HCT116 (cell line): Measurements from ENCODE around the gene BARX1. TPM values are rescaled to one million over a fixed set of nuclear protein-coding genes. Genes with fewer than 3 reads are reported as not detected.

Experiments used
- ATAC-seq: fragments of 200-7000 bp; cut with Tn5 transposase; 2 replicates; pipeline ENCODE4 v1.9.1; 2020; ENCODE audit warnings: mild to moderate bottlenecking, moderate library complexity
- BruUV-seq: library from RNA; stranded (reverse); fragments of 400-500 nt; replicated peaks from 2 replicates; lab custom pipeline; 2021; lab: Mats Ljungman, UMichigan
- CTCF ChIA-PET: fragments of 300-600 bp; sonication (Branson Sonifier 250); formaldehyde crosslinking; loops from one replicate; lab custom pipeline; 2021; ENCODE audit warnings: antibody characterized with exemption; lab: Charles Lee
- POLR2A ChIA-PET: fragments of 300-600, 350-600 bp; sonication (Branson Sonifier 250); formaldehyde crosslinking; loops from one replicate; lab custom pipeline; 2021; ENCODE audit warnings: antibody characterized with exemption; lab: Charles Lee
- RAD21 ChIA-PET, 2 experiments: fragments of 300-600 bp; sonication (Branson Sonifier 250); formaldehyde crosslinking; loops; one replicate each; lab custom pipeline; 2023; ENCODE audit warnings: low total read pairs in 2 of 2; ENCODE audit not compliant: uncharacterized antibody in 2 of 2, unreplicated experiment in 2 of 2, low non-redundant PET in 1 of 2; lab: Charles Lee
- DNase-seq: peaks from one replicate; pipeline ENCODE4 v3.0.0-alpha.2; 2010; ENCODE audit warnings: low read depth, low spot score
- H2AFZ ChIP-seq: fragments of 200-600 bp; shearing (Covaris generic), sonication (generic); 2 replicates; pipeline ENCODE4 v1.6.1; 2017; ENCODE audit warnings: low read depth, mixed run types, mixed read lengths, antibody characterized with exemption, low read length; ENCODE audit not compliant: poor library complexity, severe bottlenecking
- H3K27ac ChIP-seq: 2 replicates; pipeline ENCODE4 v1.5.1; 2012; ENCODE audit warnings: low read depth, low read length
- H3K27me3 ChIP-seq: fragments of 200-600 bp; sonication (generic); 2 replicates; pipeline ENCODE4 v1.6.1; 2016; ENCODE audit warnings: mixed run types, low read length, mixed read lengths; ENCODE audit not compliant: insufficient read depth
- H3K36me3 ChIP-seq, 2 experiments: fragments of 200-500 bp in 1 of 2; fragments of 200-600 bp in 1 of 2; sonication (Bioruptor generic) in 1 of 2; sonication (generic) in 1 of 2; 2 replicates each; pipeline versions ENCODE4 v1.5.1 to v1.6.1; 2014 to 2016; ENCODE audit warnings: low read length in 2 of 2, inconsistent platforms in 1 of 2, mixed read lengths in 1 of 2, mixed run types in 1 of 2; ENCODE audit not compliant: insufficient read depth in 2 of 2, control insufficient read depth in 1 of 2
- H3K4me1 ChIP-seq, 2 experiments: fragments of 200-600 bp in 1 of 2; sonication (generic) in 1 of 2; 2 replicates each; pipeline versions ENCODE4 v1.5.1 to v1.6.1; 2012 to 2017; ENCODE audit warnings: low read length in 2 of 2, inconsistent platforms in 1 of 2, mild to moderate bottlenecking in 1 of 2, mixed read lengths in 1 of 2, mixed run types in 1 of 2, moderate library complexity in 1 of 2; ENCODE audit not compliant: insufficient read depth in 2 of 2, control insufficient read depth in 1 of 2
- H3K4me2 ChIP-seq: fragments of 200-600 bp; sonication (generic); 2 replicates; pipeline ENCODE4 v1.6.1; 2017; ENCODE audit warnings: mixed run types, low read length, mixed read lengths
- H3K4me3 ChIP-seq, 2 experiments: fragments of 200-600 bp in 1 of 2; sonication (generic) in 1 of 2; replicated peaks in 1 of 2; 2 replicates each; pipeline ENCODE4 v1.5.1; 2011 to 2016; ENCODE audit warnings: low read length in 2 of 2, control low read depth in 1 of 2, low read depth in 1 of 2, mild to moderate bottlenecking in 1 of 2, mixed read lengths in 1 of 2, mixed run types in 1 of 2
- H3K79me2 ChIP-seq: fragments of 200-600 bp; sonication (generic); 2 replicates; pipeline ENCODE4 v1.6.1; 2017; ENCODE audit warnings: mild to moderate bottlenecking, mixed run types, low read length, moderate library complexity, mixed read lengths; ENCODE audit not compliant: insufficient read depth
- H3K9ac ChIP-seq: fragments of 200-600 bp; sonication (generic); 2 replicates; pipeline ENCODE4 v1.6.1; 2016; ENCODE audit warnings: low read length, mixed read lengths
- H3K9me2 ChIP-seq: fragments of 200-600 bp; sonication (generic), shearing (Covaris generic); 2 replicates; pipeline ENCODE4 v1.6.1; 2017; ENCODE audit warnings: mixed run types, mild to moderate bottlenecking, moderate library complexity; ENCODE audit not compliant: insufficient read depth
- H3K9me3 ChIP-seq, 2 experiments: fragments of 200-500 bp in 1 of 2; fragments of 200-600 bp in 1 of 2; sonication (Bioruptor generic) in 1 of 2; sonication (generic) in 1 of 2; 2 replicates each; pipeline ENCODE4 v1.6.1; 2014 to 2017; ENCODE audit warnings: low read length in 2 of 2, mixed read lengths in 2 of 2, inconsistent platforms in 1 of 2, low read depth in 1 of 2, mild to moderate bottlenecking in 1 of 2, mixed run types in 1 of 2, moderate library complexity in 1 of 2; ENCODE audit not compliant: control insufficient read depth in 1 of 2, insufficient read depth in 1 of 2
- H4K20me1 ChIP-seq: fragments of 200-600 bp; sonication (generic), shearing (Covaris generic); 2 replicates; pipeline ENCODE4 v1.6.1; 2017; ENCODE audit warnings: mixed run types, mild to moderate bottlenecking, moderate library complexity; ENCODE audit not compliant: insufficient read depth
- CEBPB ChIP-seq: IDR thresholded peaks from 2 replicates; pipeline ENCODE4 v1.6.1; 2012; ENCODE audit warnings: low read depth
- EGR1 ChIP-seq: IDR thresholded peaks from 2 replicates; pipeline ENCODE4 v1.6.1; 2012; ENCODE audit warnings: low read depth
- ELF1 ChIP-seq: IDR thresholded peaks from 2 replicates; pipeline ENCODE4 v1.6.1; 2012; ENCODE audit warnings: low read depth, borderline replicate concordance
- EZH2 ChIP-seq: fragments of 200-600 bp; sonication (generic); IDR thresholded peaks from 2 replicates; pipeline ENCODE4 v1.6.1; 2017; ENCODE audit warnings: antibody characterized with exemption, mixed run types
- EZH2phosphoT487 ChIP-seq: fragments of 200-600 bp; IDR thresholded peaks from 2 replicates; pipeline ENCODE4 v1.6.1; 2018; ENCODE audit warnings: antibody characterized with exemption, borderline replicate concordance
- FOSL1 ChIP-seq: IDR thresholded peaks from 2 replicates; pipeline ENCODE4 v1.6.1; 2012; ENCODE audit warnings: low read depth
- MAX ChIP-seq: IDR thresholded peaks from 2 replicates; pipeline ENCODE4 v1.6.1; 2012
- SIN3A ChIP-seq: IDR thresholded peaks from 2 replicates; pipeline ENCODE4 v1.6.1; 2012; ENCODE audit warnings: low read depth
- SP1 ChIP-seq: IDR thresholded peaks from 2 replicates; pipeline ENCODE4 v1.6.1; 2012; ENCODE audit warnings: low read depth
- ZBTB33 ChIP-seq: IDR thresholded peaks from 2 replicates; pipeline ENCODE4 v1.6.1; 2011; ENCODE audit warnings: mild to moderate bottlenecking, low read length, moderate library complexity; ENCODE audit not compliant: insufficient replicate concordance; ENCODE audit errors: extremely low read depth
- ZFX ChIP-seq: fragments of 450-650 bp; IDR thresholded peaks from 2 replicates; pipeline ENCODE4 v1.6.1; 2017
- ZNF274 ChIP-seq: fragments of 200-500 bp; sonication (Bioruptor generic); IDR thresholded peaks from 2 replicates; pipeline ENCODE4 v1.6.1; 2014; ENCODE audit warnings: mild to moderate bottlenecking, low read depth, low read length, inconsistent platforms
- intact Hi-C: fragments of 100-400 bp; cut with micrococcal nuclease; formaldehyde crosslinking; loops from 2 replicates; pipeline ENCODE4 v1.10.0; 2022
- total RNA-seq: library from RNA; stranded (reverse); gene quantifications from one replicate; pipeline ENCODE4 v1.2.1, GENCODE V29; 2021; ENCODE audit not compliant: unreplicated experiment

Gene BARX1
- total RNA-seq, 1 experiment from 2014 or later: not detected

GRCh38 chr9:93994545-93994944, 39.4 kb upstream of the BARX1 start:
- no peak overlapping the region for H3K4me3 ChIP-seq
- intact Hi-C loops: no loop called here
- H3K9me2 ChIP-seq: no peaks in the 10 kb centered on the region
- no TSS peak for BruUV-seq
- H3K79me2 ChIP-seq: no peaks in the 10 kb centered on the region
- H3K9me3 ChIP-seq: no peaks in the 10 kb centered on the region
- DNase-seq (no peak), ATAC-seq (no peak)
- no peak overlapping the region for H3K9ac ChIP-seq
- RAD21 ChIA-PET: no interaction called here
- H4K20me1 ChIP-seq: no peaks in the 10 kb centered on the region
- H3K27me3 ChIP-seq: no peaks in the 10 kb centered on the region
- no peak overlapping the region for H3K4me2 ChIP-seq
- no peak overlapping the region for H2AFZ ChIP-seq
- no peak for TF ChIP-seq SP1
- TF ChIP-seq FOSL1: no peak
- TF ChIP-seq ZBTB33: no peak
- no peak for TF ChIP-seq EZH2
- no peak for TF ChIP-seq CEBPB
- no peak for TF ChIP-seq ZNF274
- no peak for TF ChIP-seq ELF1
- TF ChIP-seq EGR1: no peak
- H3K27ac ChIP-seq: no peak overlapping the region
- no peaks in the 10 kb centered on the region for H3K36me3 ChIP-seq
- POLR2A ChIA-PET: no interaction called here
- CTCF ChIA-PET: no interaction called here
- H3K4me1 ChIP-seq: no peaks in the 10 kb centered on the region

- CTCF ChIA-PET: interaction anchor here (1.7 kb wide), 1 partner anchor 9 kb away, joined by 6 read pairs; no protein-coding TSS in a partner anchor
- DNase-seq: no peak
- no peak overlapping the region for H3K27ac ChIP-seq
- H3K9ac ChIP-seq: no peak overlapping the region
- TF ChIP-seq EZH2phosphoT487: no peak
- no peak for TF ChIP-seq ELF1
- TF ChIP-seq ZFX: no peak
- no peak for TF ChIP-seq SIN3A
- no peak for TF ChIP-seq ZNF274
- TF ChIP-seq ZBTB33: no peak
- no peak for TF ChIP-seq MAX
- H3K9me2 ChIP-seq: no peaks in the 10 kb centered on the region
- no peaks in the 10 kb centered on the region for H4K20me1 ChIP-seq
- no peak overlapping the region for H2AFZ ChIP-seq
- POLR2A ChIA-PET: no interaction called here
- RAD21 ChIA-PET: no interaction called here
- no peaks in the 10 kb centered on the region for H3K4me1 ChIP-seq
- no peak for ATAC-seq
- no peak overlapping the region for H3K4me2 ChIP-seq
- BruUV-seq: no TSS peak
- no peaks in the 10 kb centered on the region for H3K27me3 ChIP-seq
- no peak overlapping the region for H3K4me3 ChIP-seq
- H3K36me3 ChIP-seq: no peaks in the 10 kb centered on the region
- H3K79me2 ChIP-seq: no peaks in the 10 kb centered on the region
- intact Hi-C loops: no loop called here
- H3K9me3 ChIP-seq: no peaks in the 10 kb centered on the region
Observed at GRCh38 chr9:93994132-93994531, 39.0 kb upstream of the BARX1 start.
